Ecto neural progenitor cell (in vitro differentiated cells): ENCODE measurements around the gene MEAF6.
A peak's percentile ranks its signal among the peaks of the same experiment; 100 is the strongest.

Source experiments
- DNase-seq: peaks from one replicate; pipeline ENCODE4 v3.0.0-alpha.2; 2018; ENCODE audit warnings: low spot score

Gene MEAF6

GRCh38 chr1:37473431-37474045, 41.0 kb downstream of the MEAF6 start:
- no peak for DNase-seq

- DNase-seq, result no peak
Measured at GRCh38 chr1:37472994-37473393, 41.6 kb downstream of the MEAF6 start.

GRCh38 chr1:37472281-37472680, 42.3 kb downstream of the MEAF6 start:
- no peak for DNase-seq

- DNase-seq, result no peak
Measured at GRCh38 chr1:37471345-37472231, 43.0 kb downstream of the MEAF6 start.

- no peak for DNase-seq
Measured at GRCh38 chr1:37469386-37469785, 45.2 kb downstream of the MEAF6 start.

- DNase-seq, result no peak
Measured at GRCh38 chr1:37468037-37468436, 46.5 kb downstream of the MEAF6 start.

- no peak for DNase-seq
Measured at GRCh38 chr1:37465593-37466517, 48.7 kb downstream of the MEAF6 start.

- peak; percentile 28 for DNase-seq
Measured at GRCh38 chr1:37464443-37464842, 50.1 kb downstream of the MEAF6 start.

- no peak for DNase-seq
Measured at GRCh38 chr1:37461698-37462436, 52.7 kb downstream of the MEAF6 start.

GRCh38 chr1:37458551-37458950, 56.0 kb downstream of the MEAF6 start:
- DNase-seq, result no peak

GRCh38 chr1:37456614-37457013, 58.0 kb downstream of the MEAF6 start:
- DNase-seq, result no peak

- DNase-seq, result no peak
Measured at GRCh38 chr1:37455516-37455915, 59.0 kb downstream of the MEAF6 start.

- no peak for DNase-seq
Measured at GRCh38 chr1:37453647-37454046, 60.9 kb downstream of the MEAF6 start.

GRCh38 chr1:37452416-37452815, 62.1 kb downstream of the MEAF6 start:
- DNase-seq, result no peak

- no peak for DNase-seq
Measured at GRCh38 chr1:37449936-37450335, 64.6 kb downstream of the MEAF6 start.

GRCh38 chr1:37448691-37449417, 65.7 kb downstream of the MEAF6 start:
- no peak for DNase-seq

- DNase-seq, result no peak
Measured at GRCh38 chr1:37448185-37448584, 66.4 kb downstream of the MEAF6 start.

- no peak for DNase-seq
Measured at GRCh38 chr1:37446874-37447273, 67.7 kb downstream of the MEAF6 start.

- DNase-seq, result no peak
Measured at GRCh38 chr1:37442644-37443043, 71.9 kb downstream of the MEAF6 start.
